Measurements from ENCODE around the gene SMIM13.

SMIM13 gene

DNA sequence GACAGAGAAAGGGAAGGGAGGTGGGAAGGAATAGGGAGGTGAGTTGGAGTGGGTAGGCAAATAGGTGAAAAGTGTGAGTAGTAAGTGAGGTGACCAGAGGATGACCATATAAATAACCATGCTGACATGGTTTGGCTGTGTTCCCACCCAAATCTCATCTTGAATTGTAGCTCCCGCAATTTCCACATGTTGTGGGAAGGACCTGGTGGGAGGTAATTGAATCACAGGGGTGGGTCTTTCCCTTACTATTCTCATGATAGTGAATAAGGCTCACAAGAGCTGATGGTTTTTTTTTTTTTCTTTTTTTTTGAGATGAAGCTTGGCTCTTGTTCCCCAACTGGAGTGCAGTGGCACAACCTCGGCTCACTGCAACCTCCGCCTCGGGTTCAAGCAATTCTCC, 21.5 kb upstream of the SMIM13 start:
- Histone ChIP-seq H2AFZ (ENCODE audit: low read depth, low read length) (no peak overlapping the region), H3K9me3 (ENCODE audit: insufficient read depth, low read length) (no peaks in the 10 kb centered on the region), H3K27me3 (ENCODE audit: low read depth, low read length) (no peaks in the 10 kb centered on the region), H3K4me2 (ENCODE audit: low read length) (no peak overlapping the region), H3K4me3 (ENCODE audit: low read length) (no peak overlapping the region), H3K4me1 (ENCODE audit: low read length) (peaks cover 10% of the 10 kb centered on the region), H3K9ac (ENCODE audit: low read length) (no peak overlapping the region), H3K79me2 (ENCODE audit: low read length) (no peaks in the 10 kb centered on the region), H3K27ac (ENCODE audit: low read length) (no peak overlapping the region), H3K36me3 (replicated peaks; ENCODE audit: low read depth, low read length) (no peaks in the 10 kb centered on the region), H4K20me1 (ENCODE audit: insufficient read depth, low read length) (no peaks in the 10 kb centered on the region)
- TF ChIP-seq EZH2phosphoT487 (IDR thresholded peaks at IDR 0.05; ENCODE audit: low read depth): no peak
- TF ChIP-seq, protein P1, sequence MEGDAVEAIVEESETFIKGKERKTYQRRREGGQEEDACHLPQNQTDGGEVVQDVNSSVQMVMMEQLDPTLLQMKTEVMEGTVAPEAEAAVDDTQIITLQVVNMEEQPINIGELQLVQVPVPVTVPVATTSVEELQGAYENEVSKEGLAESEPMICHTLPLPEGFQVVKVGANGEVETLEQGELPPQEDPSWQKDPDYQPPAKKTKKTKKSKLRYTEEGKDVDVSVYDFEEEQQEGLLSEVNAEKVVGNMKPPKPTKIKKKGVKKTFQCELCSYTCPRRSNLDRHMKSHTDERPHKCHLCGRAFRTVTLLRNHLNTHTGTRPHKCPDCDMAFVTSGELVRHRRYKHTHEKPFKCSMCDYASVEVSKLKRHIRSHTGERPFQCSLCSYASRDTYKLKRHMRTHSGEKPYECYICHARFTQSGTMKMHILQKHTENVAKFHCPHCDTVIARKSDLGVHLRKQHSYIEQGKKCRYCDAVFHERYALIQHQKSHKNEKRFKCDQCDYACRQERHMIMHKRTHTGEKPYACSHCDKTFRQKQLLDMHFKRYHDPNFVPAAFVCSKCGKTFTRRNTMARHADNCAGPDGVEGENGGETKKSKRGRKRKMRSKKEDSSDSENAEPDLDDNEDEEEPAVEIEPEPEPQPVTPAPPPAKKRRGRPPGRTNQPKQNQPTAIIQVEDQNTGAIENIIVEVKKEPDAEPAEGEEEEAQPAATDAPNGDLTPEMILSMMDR (IDR thresholded peaks at IDR 0.05; ENCODE audit: low read depth, low read length): no peak

DNA sequence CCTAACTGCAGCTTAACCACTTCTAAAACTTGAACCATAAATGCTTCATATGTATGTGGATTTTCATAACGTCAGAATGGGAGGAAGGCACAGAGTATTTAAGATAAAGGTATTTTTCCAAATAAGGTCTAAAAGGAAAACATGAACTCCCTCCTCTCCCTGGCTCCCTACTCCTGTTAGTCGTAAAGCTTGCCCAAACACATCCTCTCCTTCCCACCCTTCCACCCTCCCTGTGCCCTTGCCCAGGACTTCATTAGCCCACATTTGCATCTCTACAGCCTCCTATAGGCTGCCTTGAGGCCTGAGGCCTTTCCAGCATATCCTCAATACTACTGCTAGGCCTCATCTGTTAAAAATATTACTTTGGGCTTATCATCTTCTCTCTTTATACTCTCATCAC, 17.1 kb upstream of the SMIM13 start:
- no peaks in the 10 kb centered on the region for H3K79me2 ChIP-seq (ENCODE audit: low read length)
- no peak overlapping the region for H3K4me2 ChIP-seq (ENCODE audit: low read length)
- no peak overlapping the region for H3K4me3 ChIP-seq (ENCODE audit: low read length)
- no peaks in the 10 kb centered on the region for H3K4me1 ChIP-seq (ENCODE audit: low read length)
- TF ChIP-seq EZH2phosphoT487 (IDR thresholded peaks at IDR 0.05; ENCODE audit: low read depth): no peak
- TF ChIP-seq, protein P1 (IDR thresholded peaks at IDR 0.05; ENCODE audit: low read depth, low read length): no peak
- H3K36me3 ChIP-seq (replicated peaks; ENCODE audit: low read depth, low read length): no peaks in the 10 kb centered on the region
- no peak overlapping the region for H3K27ac ChIP-seq (ENCODE audit: low read length)
- no peaks in the 10 kb centered on the region for H3K9me3 ChIP-seq (ENCODE audit: insufficient read depth, low read length)
- H4K20me1 ChIP-seq (ENCODE audit: insufficient read depth, low read length): no peaks in the 10 kb centered on the region
- H3K27me3 ChIP-seq (ENCODE audit: low read depth, low read length): no peaks in the 10 kb centered on the region
- no peak overlapping the region for H3K9ac ChIP-seq (ENCODE audit: low read length)
- H2AFZ ChIP-seq (ENCODE audit: low read depth, low read length): no peak overlapping the region

DNA sequence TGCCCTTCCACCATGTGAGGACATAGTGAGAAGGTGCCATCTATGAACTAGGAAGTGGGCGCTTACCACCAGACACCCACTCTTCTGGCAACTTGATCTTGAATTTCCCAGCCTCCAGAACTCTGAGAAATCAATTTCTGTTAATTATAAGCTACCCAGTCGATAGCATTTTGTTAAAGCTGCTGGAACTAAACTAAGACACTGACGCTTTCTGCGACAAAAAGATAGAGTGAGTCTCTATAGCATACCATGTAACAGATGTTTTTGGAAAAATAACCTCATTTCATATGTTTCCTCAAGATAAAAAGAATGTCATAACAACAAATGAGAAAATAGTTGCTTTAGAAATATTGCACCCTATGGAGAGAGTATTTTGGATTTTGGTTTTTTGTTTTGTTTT, 15.4 kb upstream of the SMIM13 start:
- Histone ChIP-seq H2AFZ (ENCODE audit: low read depth, low read length) (no peak overlapping the region), H3K9ac (ENCODE audit: low read length) (no peak overlapping the region), H3K9me3 (ENCODE audit: insufficient read depth, low read length) (no peaks in the 10 kb centered on the region), H3K36me3 (replicated peaks; ENCODE audit: low read depth, low read length) (no peaks in the 10 kb centered on the region), H3K4me1 (ENCODE audit: low read length) (no peaks in the 10 kb centered on the region), H3K27me3 (ENCODE audit: low read depth, low read length) (no peaks in the 10 kb centered on the region), H3K27ac (ENCODE audit: low read length) (no peak overlapping the region), H4K20me1 (ENCODE audit: insufficient read depth, low read length) (no peaks in the 10 kb centered on the region), H3K79me2 (ENCODE audit: low read length) (no peaks in the 10 kb centered on the region), H3K4me2 (ENCODE audit: low read length) (no peak overlapping the region), H3K4me3 (ENCODE audit: low read length) (no peak overlapping the region)
- TF ChIP-seq, protein P1 (IDR thresholded peaks at IDR 0.05; ENCODE audit: low read depth, low read length): no peak
- TF ChIP-seq EZH2phosphoT487 (IDR thresholded peaks at IDR 0.05; ENCODE audit: low read depth): no peak

DNA sequence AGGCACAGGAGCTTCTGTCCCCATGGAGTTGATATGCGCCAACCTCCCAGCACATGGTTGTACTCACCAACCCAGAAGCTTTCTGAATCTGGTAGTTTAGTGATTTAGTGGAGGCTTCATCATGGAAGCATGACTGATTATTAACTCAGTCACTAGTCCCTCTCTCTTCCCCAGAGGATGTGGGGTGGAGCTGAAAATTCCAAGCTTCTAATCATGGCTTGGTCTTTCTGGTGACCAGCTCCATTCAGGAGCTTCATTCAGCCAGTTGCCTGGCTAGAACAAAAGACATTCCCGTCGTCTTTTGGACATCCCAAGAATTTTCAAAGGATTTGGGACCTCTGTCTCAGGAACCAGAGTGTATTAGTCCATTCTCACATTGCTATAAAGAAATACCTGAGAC, 13.3 kb upstream of the SMIM13 start:
- H3K27me3 ChIP-seq (ENCODE audit: low read depth, low read length): no peaks in the 10 kb centered on the region
- H4K20me1 ChIP-seq (ENCODE audit: insufficient read depth, low read length): no peaks in the 10 kb centered on the region
- no peaks in the 10 kb centered on the region for H3K9me3 ChIP-seq (ENCODE audit: insufficient read depth, low read length)
- H3K4me1 ChIP-seq (ENCODE audit: low read length): no peaks in the 10 kb centered on the region
- TF ChIP-seq, protein P1 (IDR thresholded peaks at IDR 0.05; ENCODE audit: low read depth, low read length): no peak
- TF ChIP-seq EZH2phosphoT487 (IDR thresholded peaks at IDR 0.05; ENCODE audit: low read depth): no peak
- no peak overlapping the region for H3K4me3 ChIP-seq (ENCODE audit: low read length)
- no peaks in the 10 kb centered on the region for H3K36me3 ChIP-seq (replicated peaks; ENCODE audit: low read depth, low read length)
- no peak overlapping the region for H2AFZ ChIP-seq (ENCODE audit: low read depth, low read length)
- H3K27ac ChIP-seq (ENCODE audit: low read length): no peak overlapping the region
- no peak overlapping the region for H3K4me2 ChIP-seq (ENCODE audit: low read length)
- H3K79me2 ChIP-seq (ENCODE audit: low read length): no peaks in the 10 kb centered on the region
- H3K9ac ChIP-seq (ENCODE audit: low read length): no peak overlapping the region
